OCI-M2 (cell line): Measurements from ENCODE around the gene RHPN2.
"Not testable (repeated sequence)": the region's sequence is repeated elsewhere in the genome, so short reads cannot be mapped to it uniquely, and the experiment has no call there.

Experiments used
- DNase-seq: peaks from one replicate; lab custom pipeline; 2025; ENCODE audit not compliant: unreplicated experiment; lab: John Stamatoyannopoulos, UW

Gene RHPN2

DNA sequence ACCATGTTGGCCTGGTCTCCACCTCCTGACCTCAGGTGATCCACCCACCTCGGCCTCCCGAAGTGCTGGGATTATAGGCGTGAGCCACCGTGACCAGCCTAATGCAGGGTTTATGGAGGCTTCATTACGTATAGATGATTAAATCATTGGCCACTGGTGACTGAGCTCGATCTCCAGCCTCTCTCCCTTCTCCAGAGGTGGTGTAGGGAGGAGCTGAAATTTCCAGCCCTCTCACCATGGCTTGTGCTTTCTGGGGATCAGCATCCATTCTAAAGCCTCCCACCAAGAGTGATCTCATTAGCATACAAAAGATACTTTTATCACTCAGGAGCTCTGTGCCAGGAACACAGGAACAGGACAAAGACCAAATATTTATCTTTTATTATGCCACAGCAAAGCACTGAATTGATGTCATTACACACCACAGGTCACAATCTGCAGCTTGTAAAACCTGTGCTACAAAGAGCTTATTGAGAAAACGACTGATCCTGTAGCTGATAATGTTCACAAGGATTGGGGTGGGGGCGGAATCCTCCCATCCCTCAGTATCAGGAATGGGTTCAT lies 32.4 kb downstream of the RHPN2 start:
- no peak for DNase-seq

DNA sequence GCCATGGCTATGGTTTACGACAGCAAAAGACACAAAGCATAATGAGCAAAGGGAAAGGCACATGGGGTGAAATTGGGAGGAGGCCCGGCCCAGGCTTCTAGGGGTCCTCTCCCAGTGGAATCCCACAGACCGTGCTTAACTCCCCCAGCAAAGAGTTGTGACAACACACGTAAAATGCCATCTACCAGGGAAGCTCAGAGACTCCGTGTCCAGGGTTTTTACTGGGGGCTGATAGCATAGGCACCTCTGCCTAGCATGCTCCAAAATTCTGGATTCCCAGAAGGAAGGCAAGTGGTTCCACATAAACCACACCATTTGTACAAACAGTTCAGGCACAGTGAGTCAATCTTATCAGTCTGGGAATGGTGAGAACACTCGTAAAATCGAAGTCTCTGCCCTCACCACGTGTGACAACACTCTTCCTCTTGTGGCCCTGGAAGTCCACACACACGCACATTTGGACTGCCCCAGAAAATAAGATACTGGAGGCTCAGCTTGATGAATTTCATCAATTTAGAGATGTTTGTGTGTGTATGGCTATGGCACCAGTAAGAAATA lies 34.9 kb downstream of the RHPN2 start:
- no peak for DNase-seq

DNA sequence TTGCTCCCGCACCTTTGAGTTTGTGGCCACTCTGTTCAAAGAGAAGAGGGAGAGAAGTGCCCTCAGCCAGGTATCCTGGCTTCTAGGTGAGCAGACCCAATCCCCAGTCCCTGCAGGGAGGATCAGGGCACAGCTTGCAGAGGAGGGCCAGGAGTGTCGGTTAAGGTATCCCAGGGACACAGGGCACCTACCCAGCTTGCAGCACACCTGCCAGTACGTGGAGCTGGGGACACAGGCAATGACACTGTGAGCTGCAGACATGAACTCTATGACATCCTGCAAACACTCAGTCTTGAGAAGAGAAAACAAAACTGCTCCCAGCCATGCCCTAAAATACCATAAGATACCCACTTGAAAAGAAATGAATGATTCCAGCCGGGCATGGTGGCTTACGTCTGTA lies 38.1 kb downstream of the RHPN2 start:
- not testable (repeated sequence) for DNase-seq

DNA sequence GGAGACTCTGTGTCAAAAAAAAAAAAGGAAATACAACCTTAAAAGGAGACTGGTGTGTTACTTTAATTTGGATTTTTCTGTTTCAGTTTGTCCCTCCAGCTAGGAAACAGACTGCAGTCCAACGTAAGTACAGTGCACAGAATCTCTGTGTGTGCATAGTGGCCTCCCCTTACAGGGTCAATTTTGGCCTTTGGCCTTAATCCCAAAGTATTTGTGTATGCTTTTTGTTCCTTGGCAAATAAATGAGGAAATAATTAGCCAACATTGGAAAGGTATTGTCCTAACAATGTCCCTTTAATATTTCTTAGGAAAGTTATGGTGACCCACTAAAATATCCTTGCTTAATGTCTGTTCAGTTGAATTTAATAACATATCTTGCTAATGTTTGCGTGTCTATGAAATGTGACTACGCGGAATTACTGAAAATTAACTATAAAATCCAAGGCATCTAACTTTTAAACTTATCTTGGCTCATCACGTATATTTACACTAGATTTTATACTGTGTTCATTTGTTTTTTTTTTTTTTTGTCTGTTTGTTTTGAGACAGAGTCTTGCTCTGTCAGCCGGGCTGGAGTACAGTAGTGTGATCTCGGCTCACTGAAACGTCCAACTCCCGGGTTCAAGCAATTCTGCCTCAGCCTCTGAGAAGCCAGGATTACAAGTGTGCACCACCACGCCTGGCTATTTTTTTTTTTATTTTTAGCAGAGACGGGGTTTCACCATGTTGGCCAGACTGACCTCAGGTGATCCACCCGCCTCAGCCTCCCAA lies 39.0 kb downstream of the RHPN2 start:
- DNase-seq: not testable (repeated sequence)

DNA sequence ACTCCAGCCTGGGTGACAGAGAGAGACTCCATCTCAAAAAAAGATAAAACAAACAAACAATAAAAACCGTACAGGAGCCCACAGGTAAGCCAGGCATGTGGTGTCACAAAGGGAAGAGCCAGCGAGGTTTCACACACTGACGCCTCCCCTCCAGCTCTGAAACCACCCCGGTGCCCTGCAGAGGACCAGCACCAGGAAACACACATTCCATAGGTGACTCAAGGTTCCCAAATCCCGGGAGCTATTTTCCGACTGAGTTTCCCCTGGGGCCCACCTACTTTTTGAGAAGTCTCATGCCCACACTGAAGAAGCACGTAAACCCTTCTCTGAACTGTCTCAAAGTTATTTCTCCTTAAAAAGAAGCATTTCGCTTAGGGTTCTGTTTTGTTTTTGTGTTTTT lies 40.3 kb downstream of the RHPN2 start:
- no peak for DNase-seq

DNA sequence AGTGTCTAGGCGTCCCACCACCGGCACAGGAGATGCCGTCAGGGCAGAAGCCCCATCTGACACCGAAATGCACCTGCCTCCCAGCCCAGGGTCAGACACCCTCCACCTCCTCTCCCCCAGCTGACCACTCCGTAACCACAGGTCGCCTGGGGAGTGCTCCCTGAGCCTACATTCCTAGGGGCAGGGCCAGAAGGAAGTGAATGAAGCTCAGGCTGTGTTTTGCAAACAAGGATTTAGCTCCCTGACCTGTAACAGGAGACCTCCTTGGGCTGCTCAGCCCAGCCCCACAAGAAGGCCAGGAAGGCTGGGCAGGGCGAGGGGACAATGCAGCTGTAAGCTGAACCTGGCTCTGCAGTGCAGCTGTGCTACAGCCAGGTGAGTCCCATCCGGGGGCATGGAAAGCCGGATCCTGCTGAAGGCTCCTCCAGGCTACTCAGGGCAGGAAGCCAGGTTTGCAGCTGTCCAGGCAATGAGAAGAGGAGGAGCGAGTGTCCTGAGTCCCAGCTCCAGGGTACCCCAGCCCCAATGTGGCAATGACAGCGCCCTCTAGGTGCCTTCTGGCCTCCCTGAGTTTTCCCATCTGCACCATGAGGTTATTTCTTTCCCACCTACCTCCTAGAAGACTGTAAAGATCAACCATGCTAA lies 42.1 kb downstream of the RHPN2 start:
- DNase-seq: no peak

DNA sequence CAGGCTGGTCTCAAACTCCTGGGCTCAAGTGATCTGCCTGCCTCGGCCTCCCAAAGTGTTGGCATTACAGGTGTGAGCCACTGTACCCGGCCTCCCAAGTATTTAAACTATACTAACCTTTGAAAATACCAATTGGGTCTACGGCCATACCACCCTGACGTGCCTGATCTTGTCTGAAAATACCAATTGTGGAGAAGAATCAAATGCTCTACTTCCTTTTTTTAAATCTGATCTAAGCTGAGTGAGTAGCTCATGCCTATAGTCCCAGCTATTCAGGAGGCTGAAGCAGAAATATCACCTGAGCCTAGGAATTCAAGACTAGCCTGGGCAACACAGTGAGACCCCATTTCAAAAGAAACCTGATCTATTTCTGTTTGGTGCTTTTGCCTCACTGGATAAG lies 53.8 kb downstream of the RHPN2 start:
- not testable (repeated sequence) for DNase-seq

DNA sequence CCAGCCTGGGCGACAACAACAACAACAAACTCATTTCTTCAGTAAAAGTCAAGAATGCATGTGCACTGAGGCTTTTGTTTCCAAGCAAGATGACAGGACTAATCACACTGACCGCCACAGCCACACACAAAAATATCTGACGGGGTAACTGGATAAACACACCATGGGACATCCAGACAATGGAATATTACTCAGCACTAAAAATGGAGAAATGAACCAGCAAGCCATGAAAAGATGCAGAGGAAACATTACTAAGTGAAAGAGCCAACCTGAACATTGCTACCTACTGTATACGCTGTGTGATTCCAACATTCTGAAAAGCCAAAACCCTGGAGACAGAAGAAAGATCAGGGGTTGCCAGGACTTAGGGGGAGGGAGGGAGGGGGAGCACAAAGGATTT lies 56.0 kb downstream of the RHPN2 start:
- no peak for DNase-seq

DNA sequence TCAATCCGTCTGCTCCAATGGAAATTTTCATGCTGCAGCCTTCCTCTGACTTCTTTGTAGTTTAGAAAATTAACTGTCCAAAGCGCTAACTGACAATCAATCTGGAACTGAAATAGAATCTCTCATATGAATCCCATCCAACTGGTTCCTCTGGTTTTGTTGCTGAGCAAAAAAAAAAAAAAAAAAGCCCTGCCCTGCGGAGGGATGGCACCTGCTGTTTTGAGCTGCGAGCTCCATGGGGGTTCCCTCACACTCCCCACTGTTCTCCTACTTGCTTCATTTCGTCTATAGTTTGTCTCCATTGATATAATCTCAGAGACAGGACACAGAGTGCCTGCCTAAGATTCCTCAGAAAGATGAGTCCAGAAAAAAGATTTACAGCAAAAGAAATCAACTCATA lies 59.2 kb downstream of the RHPN2 start:
- no peak for DNase-seq

DNA sequence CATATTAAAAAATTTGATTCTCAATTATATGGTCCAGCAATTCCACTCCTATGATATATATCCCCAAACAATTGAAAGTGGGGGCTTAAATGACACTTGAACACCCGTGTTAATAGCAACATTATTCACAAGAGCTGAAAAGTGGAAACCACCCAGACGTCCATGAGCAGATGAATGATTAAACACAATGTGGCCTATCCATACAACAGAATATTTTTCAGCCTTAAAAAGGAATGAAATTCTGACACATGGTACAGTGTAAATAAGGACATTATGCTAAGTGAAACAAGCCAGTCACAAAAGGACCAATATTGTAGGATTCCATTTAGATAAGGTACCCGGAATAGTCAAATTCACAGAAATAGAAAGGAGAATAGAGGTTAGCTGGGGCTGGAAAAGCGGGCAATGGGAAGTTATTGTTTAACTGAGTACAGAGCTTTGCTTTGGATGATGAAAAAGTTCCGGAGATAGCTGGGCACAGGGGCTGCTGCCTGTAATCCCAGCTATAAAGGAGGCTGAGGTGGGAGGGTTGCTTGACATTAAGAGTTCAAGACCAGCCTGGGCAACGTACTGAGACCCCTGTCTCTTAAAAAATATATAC lies 61.2 kb downstream of the RHPN2 start:
- not testable (repeated sequence) for DNase-seq

DNA sequence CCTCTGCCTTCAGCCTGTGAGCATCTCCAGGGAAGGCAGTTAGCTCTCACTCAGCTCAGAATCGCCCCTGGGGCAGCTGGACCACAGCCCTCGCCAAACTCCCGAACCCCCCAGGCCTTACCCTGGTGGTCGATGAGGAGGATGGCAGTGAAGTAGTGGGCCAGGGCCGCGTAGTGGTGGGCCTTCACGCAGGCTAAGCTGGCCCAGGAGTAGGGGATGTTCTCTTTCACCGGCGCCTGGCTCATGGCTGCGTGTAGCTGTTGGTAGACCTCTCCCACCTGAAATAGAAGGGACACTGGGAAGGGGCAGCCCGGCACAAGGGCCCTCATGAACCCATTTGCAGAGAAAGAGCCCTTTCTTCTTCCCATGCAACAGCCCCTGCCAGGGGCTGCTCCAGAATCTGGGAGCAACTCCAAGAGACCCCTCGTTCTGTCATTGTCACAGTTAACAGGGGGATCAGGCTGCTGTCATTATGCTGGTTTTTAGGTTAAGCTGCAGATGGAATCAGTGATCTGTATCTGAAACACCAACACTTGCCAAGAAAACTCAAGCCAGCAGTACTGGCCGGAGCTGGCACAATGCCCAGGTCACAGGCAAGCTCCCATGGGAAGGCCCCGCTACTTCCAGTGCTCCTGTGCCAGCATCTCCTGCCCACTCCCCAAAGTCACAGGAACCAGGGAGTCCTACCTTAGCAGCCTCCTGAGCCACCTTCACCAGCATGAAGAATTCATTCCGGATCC lies 62.4 kb downstream of the RHPN2 start:
- not testable (repeated sequence) for DNase-seq

DNA sequence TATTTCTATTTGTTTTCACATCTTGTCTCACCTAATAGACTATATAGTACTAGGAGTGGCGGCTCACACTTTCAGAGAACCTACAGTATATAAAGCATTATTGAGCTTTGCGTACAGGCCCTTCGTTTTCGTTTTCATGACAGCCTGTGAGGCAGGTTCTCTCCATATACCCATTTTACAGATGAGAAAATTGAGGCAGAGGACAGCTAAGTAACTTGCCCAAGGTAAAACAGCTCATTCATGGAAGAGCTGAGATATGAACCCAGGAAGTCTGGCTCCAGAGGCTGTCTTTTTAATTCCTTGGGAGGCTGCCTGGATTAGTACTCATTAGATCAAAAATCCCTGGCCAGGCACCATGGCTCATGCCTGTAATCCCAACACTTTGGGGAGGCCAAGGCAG lies 63.8 kb downstream of the RHPN2 start:
- DNase-seq: no peak

DNA sequence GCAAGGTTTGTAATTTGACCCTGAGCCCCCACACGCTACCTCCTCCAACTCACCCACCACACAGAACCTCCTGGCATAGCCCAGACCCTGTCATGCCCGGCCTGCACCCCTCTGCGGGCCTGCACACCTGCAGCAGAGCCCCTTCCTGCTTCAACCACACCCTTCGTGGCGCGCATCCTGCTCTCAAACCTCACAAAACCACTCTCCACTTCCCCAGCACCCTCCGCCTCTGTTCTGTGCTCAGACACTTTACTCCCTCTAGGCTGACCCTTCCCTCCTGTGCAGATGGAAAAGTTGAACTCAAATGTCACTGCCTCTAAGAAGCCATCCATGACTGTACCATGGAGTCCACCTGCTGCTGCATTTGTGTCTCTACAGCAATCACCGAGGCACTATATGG lies 64.2 kb downstream of the RHPN2 start:
- no peak for DNase-seq

DNA sequence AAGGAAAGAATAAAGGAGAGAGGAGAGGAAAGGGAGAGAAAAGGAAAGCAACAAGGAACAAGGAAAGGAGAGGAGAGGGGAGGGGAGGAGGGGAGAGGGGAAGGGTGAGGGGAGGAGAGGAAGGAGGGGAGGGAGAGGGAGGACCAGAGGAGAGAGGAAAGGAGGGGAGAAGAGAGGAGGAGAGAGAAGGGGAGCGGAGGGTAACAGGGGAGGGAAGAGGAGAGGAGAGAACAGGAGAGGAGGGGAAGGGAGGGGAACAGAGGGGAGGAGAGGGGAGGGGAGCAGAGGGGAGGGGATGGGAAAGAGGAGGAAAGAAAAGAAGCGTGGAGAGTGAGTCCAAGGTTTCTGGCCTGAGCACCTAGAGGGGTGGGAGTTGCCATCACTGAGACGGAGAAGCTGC lies 66.0 kb downstream of the RHPN2 start:
- no peak for DNase-seq

DNA sequence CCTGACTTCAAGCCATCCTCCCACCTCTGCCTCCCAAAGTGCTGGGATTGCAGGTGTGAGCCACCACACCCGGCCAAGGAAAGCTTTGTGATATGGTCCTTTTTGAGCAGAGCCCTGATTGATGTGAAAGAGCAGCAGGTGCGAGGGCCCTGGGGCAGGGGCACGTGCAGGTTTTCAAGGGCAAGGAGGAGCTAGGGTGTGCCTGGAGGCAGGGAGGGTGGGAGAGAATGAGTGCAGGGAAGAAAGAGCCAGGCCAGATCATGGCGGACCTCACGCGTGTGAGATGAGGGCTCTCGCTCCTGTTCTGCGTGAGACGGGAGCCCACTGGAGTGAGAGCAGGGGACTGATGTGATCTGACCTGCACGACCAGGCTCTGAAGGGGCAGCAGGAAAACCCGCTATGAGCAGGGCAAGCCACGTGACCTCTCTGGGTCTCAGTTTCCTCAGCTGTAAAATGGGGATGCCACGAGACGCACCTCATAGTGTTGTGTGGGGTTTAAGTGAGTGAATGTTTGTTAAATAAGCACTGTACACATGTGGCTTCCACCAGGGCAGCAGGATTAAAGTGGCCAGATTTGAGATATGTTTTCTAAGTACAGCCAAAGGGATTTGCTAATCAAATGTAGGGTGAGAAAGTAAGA lies 66.9 kb downstream of the RHPN2 start:
- DNase-seq: no peak

DNA sequence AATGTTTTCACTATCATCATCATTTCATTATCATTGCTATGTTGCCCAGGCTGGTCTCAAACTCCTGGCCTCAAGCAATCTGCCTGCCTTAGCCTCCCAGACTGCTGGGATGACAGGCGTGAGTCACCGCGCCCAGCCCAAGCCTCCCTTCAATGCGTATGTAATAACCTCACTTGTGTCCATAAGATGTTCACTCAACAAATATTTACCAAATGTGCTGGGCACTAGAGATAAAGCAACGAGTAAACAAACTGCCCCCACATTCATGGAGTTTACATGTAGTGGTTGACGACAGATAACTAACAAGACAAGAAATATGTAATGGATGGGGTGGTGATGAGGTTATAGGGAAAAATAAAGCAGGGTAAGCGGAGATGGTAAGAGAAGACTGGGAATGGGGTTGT lies 67.6 kb downstream of the RHPN2 start:
- DNase-seq: not testable (repeated sequence)

DNA sequence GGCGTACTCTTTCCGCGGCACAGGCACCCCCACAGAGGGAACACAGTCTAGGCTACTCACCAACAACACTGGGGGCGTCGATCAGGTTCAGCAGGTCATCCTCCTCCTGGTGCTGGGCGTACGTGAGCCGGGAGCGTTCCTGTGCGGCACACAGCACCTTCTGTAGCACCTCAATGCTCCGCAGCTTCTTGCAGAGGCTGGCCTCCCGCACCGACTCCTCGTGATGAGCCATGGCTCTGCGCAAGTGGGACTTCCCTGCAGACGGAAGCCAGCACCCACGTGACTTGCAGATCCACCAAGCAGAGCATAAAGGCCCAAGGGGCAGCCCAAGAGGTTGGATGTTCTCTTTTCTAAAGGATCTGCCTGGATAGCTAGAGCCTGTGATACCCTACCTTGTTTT lies 68.7 kb downstream of the RHPN2 start:
- not testable (repeated sequence) for DNase-seq

DNA sequence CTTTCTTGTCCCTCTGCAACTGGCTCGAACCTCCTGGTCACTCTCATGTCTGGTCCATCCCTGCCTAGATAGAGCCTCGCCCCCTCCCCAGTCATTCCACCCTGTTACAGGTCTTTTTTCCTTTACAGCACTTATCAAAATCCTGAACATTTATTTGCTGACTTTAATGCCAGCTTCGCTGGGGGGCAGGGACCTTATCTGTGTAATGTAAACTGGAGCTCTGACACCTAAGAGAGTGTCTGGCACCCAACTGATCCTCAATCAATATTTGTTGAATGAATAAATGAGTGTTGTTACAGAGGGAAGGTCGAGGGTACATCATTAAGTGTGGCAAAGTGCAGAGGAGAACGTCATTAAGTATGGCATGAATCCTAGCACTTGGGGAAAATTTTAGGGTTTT lies 76.0 kb downstream of the RHPN2 start:
- DNase-seq: no peak

DNA sequence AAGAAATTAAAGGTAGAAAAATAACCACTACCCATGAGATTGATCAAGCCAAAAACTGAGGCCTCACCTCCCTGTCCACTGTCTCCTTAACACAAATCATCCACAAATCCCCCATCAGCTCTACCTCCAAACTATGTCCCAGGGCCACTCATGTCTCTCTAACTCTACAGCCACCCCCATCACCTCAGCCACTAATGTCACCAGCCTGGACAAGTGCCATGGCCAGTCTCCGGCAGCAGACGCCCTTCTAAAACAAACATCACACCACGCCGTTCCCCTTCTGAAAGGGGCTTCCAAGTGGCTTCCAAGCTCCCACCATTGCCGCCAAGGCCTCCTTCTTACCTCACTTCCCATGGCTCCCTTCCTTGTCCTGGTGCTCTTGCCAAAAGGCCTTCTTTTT lies 76.4 kb downstream of the RHPN2 start:
- not testable (repeated sequence) for DNase-seq

DNA sequence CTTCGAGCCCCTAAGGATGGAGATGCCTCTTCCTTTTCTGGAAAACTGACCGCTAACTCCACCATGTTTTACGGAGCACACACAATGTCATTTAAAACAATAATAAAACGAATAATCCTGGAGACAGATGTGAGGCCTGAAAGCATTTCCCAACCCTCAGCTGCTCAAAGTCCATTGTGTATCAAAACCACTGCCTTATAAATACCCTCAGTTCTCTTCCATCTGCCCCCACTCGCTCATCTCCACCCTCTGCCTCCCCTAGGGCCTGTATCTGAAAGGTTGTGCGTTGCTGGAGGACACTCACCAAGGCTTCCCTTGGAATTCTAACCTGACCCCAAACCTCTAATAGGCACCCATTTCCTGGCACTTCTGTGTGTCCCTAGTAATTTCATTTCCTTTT lies 82.2 kb downstream of the RHPN2 start:
- DNase-seq: not testable (repeated sequence)

DNA sequence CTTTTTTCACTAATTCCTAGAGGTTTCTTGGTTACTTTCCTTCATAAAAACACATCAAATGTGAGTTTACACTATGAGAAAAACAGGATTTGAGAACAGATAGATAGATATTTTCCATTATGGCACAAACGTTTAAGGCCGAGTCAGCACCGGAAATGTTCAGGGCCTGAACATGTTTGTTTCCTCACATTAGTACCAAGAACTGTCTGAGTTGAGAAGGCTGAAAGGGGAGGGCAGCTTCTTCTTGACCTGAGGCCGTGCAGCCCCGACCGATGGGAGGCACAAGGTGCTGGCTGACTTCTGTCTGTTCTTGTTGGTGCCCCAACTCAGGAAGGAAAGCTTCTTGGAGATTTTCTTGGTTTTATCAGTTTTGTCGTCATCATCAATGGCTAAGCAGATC lies 84.9 kb downstream of the RHPN2 start:
- DNase-seq: not testable (repeated sequence)
